Kidney (tissue), 14 donors: ENCODE results near the gene STK25. TPM values are rescaled to one million over a fixed set of nuclear protein-coding genes. Genes with fewer than 3 reads are reported as not detected.

Experiments
- DNase-seq, 5 donors: peaks; one replicate each; pipeline ENCODE4 v3.0.0-alpha.2; 2013 to 2020
- FAIRE-seq: peaks from 2 replicates; lab custom pipeline; 2012; peaks lifted over from hg19 to GRCh38; lab: Jason Lieb, UNC
- H3K27ac ChIP-seq, 2 donors: one replicate each; pipeline ENCODE4 v1.7.0; 2013; ENCODE audit warnings: low read depth in 2 of 2, low read length in 2 of 2, inconsistent platforms in 1 of 2
- H3K27me3 ChIP-seq: one replicate; pipeline ENCODE4 v1.7.1; 2013; ENCODE audit warnings: low read length, inconsistent platforms; ENCODE audit not compliant: control insufficient read depth, insufficient read depth
- H3K36me3 ChIP-seq, 3 donors: one replicate each; pipeline versions ENCODE4 v1.7.0 to v1.7.1; 2013; ENCODE audit warnings: low read length in 3 of 3, control low read depth in 1 of 3, inconsistent platforms in 1 of 3; ENCODE audit not compliant: insufficient read depth in 3 of 3, control insufficient read depth in 2 of 3
- H3K4me1 ChIP-seq, 3 donors: one replicate each; pipeline versions ENCODE4 v1.7.0 to v1.7.1; 2013; ENCODE audit warnings: low read length in 3 of 3, inconsistent platforms in 1 of 3, low read depth in 1 of 3; ENCODE audit not compliant: control insufficient read depth in 2 of 3, insufficient read depth in 2 of 3
- H3K4me3 ChIP-seq, 3 donors: one replicate each; pipeline versions ENCODE4 v1.7.0 to v1.8.1; 2013; ENCODE audit warnings: low read length in 3 of 3, control low read depth in 1 of 3, inconsistent platforms in 1 of 3
- H3K9ac ChIP-seq, 3 donors: one replicate each; pipeline versions ENCODE4 v1.7.0 to v1.7.1; 2013; ENCODE audit warnings: low read length in 3 of 3, control low read depth in 1 of 3, inconsistent platforms in 1 of 3
- H3K9me3 ChIP-seq, 3 donors: one replicate each; pipeline versions ENCODE4 v1.7.0 to v1.7.1; 2013; ENCODE audit warnings: low read length in 3 of 3, control low read depth in 1 of 3, inconsistent platforms in 1 of 3; ENCODE audit not compliant: control insufficient read depth in 2 of 3, insufficient read depth in 1 of 3
- CTCF ChIP-seq: IDR thresholded peaks from 3 replicates; pipeline ENCODE4 v1.5.1; 2012; ENCODE audit warnings: mild to moderate bottlenecking, moderate library complexity, borderline replicate concordance; ENCODE audit not compliant: insufficient read depth; ENCODE audit errors: extremely low read depth
- intact Hi-C: fragments of 100-400 bp; cut with DNase I; formaldehyde crosslinking; loops from one replicate; pipeline ENCODE4 v1.11.1; 2022
- polyA plus RNA-seq: library from polyadenylated mRNA; stranded (reverse); fragments of 350-450 nt; fragmentation: Illumina TruSeq; extraction: RNeasy Lipid Tissue Mini Kit (QIAGEN cat#74804); gene quantifications from one replicate; pipeline ENCODE4 v1.2.3, GENCODE V29; 2014; ENCODE audit warnings: low read depth, low replicate concordance; ENCODE audit not compliant: insufficient read depth
- total RNA-seq: library from RNA; stranded (reverse); fragmentation: NEBNext Ultra II Directional; extraction: Animal tissue kit (Norgen Biotek cat#: 25700); gene quantifications from one replicate; pipeline ENCODE4 v1.2.1, GENCODE V29; 2021
- donor health status: control.
- donor health status: control.
- donor health status: control.
- donor health status: control.
- donor health status: control.
- donor health status: DM: yes; HTN: yes; CAD: no.
- donor health status: Normal renal cell carcinoma (clear cell type).

The STK25 gene
- total and polyA plus RNA-seq, 2 donors from 2014 or later = 119 to 151 TPM

GRCh38 chr2:241500431-241500975 lies 7.9 kb downstream of the STK25 start:
- Histone ChIP-seq H3K9me3 (no peaks in the 10 kb centered on the region), H3K27me3 (no peaks in the 10 kb centered on the region), H3K36me3 (peaks cover 0 to 9% (median 4%) of the 10 kb centered on the region in 3 donors), H3K9ac (no peak overlapping the region), H3K4me1 (peaks cover 0 to 2% (median 0%) of the 10 kb centered on the region in 3 donors), H3K4me3 (no peak overlapping the region), H3K27ac (no peak overlapping the region)
- intact Hi-C loops = no loop called here
- DNase-seq = no peak
- TF ChIP-seq CTCF = no peak
- no peak for FAIRE-seq

DNA sequence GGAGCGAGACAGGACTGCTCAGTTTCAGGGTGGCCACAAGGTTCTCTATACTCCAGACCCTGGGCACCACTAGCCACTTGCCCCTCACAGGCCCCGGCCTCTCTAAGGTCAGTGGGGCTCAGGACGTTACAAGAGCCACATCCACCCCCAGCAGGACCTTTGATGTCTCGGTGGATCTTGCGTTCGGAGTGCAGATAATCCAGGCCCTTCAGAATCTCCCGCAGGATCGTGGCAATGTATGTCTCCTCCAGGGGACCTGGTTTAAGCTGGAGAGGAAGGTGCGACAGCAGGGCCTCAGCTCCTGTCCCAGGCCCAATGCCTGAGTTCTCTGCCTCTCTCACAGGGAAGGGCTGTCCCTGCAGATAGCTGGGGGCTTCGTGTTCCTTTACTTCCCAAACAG lies 8.4 kb downstream of the STK25 start:
- no peaks in the 10 kb centered on the region for H3K4me1 ChIP-seq
- no peak for TF ChIP-seq CTCF
- no peak overlapping the region for H3K4me3 ChIP-seq
- no peaks in the 10 kb centered on the region for H3K27me3 ChIP-seq
- H3K9me3 ChIP-seq = no peaks in the 10 kb centered on the region
- H3K36me3 ChIP-seq = peaks cover 2 to 12% (median 4%) of the 10 kb centered on the region in 3 donors
- H3K9ac ChIP-seq = no peak overlapping the region
- DNase-seq (no peak), FAIRE-seq (no peak)
- no peak overlapping the region for H3K27ac ChIP-seq
- intact Hi-C loops = no loop called here

DNA sequence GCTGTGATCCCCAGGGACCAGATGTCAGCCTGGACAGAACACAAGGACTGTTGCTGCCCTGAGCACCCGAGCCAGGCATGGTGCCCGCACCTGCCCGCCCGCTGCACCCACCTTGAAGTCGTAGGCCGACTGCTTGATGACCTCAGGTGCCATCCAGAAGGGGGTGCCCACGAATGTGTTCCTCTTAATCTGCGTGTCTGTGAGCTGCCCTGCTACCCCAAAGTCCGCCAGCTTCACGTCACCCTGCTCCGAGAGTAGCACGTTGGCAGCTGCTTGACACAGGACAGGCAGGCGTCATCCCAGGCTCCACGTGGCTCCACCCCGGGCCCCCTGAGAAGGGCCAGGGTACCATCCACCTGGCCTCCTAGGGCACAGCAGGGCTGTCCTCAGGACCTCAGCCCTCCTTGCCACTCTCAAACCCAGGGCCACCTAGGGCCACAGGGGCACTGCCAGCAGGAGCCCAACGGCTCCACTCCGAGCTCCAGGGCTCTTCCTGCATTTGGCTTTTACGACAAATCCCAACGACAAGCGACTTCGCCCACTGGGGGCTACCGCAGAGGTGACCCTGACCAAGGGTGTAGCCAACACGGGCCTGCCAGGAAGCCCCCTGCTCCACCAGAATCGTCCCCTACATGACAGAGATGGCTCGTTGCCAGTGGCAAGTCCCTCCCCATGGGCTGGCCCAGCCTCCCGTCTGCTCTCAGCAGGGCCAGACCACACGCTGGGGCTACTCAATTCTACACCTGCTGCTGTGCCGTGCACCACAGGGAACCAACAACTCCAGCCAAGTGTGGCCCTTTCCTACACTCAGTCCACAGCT lies 9.0 kb downstream of the STK25 start:
- Histone ChIP-seq H3K9ac (no peak overlapping the region), H3K27me3 (no peaks in the 10 kb centered on the region), H3K9me3 (no peaks in the 10 kb centered on the region), H3K4me3 (no peak overlapping the region), H3K4me1 (no peaks in the 10 kb centered on the region), H3K36me3 (peaks cover 2 to 19% (median 4%) of the 10 kb centered on the region in 3 donors), H3K27ac (no peak overlapping the region)
- no peak for DNase-seq
- TF ChIP-seq CTCF = no peak
- intact Hi-C loops = no loop called here
- no peak for FAIRE-seq
